Measurements from ENCODE around the gene HSF4. TPM values are rescaled to one million over a fixed set of nuclear protein-coding genes. Genes with fewer than 3 reads are reported as not detected.

HSF4 gene
- total RNA-seq, 2 donors from 2014 or later, result 15.3 to 157 TPM

GRCh38 chr16:67179421-67180080, 15.0 kb downstream of the HSF4 start:
- TF ChIP-seq CTCF (IDR thresholded peaks at IDR 0.05), result no peak
- Histone ChIP-seq H3K4me3 (no peak overlapping the region), H3K9me3 (no peaks in the 10 kb centered on the region), H3K27ac (no peak overlapping the region), H3K4me1 (peaks cover 0 to 42% of the 10 kb centered on the region in 2 donors), H3K36me3 (no peaks in the 10 kb centered on the region), H3K27me3 (no peaks in the 10 kb centered on the region)
- DNase-seq (ENCODE audit: low spot score), result no peak

DNA sequence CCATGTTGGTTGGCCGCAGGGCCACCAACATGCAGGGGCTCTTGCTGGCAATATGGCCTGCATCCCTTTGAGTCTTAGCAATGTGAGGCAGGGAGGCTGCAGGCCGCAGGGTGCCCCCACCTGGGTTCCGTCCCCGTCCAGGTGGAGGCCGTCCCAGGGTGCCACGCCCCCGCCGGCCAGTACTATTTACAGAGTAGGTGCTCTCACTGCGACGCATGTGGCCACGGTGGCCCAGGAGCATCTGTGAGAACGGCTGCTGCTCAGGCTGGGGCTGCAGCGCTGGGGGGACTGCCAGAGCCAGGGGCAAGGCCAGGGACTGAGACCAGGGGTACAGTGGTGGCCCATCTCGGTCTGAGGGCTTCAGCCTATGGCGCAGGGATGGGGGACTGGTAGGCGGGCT, 15.6 kb downstream of the HSF4 start:
- no peak for TF ChIP-seq CTCF (IDR thresholded peaks at IDR 0.05)
- H3K4me1 ChIP-seq, result peaks cover 0 to 42% of the 10 kb centered on the region in 2 donors
- no peaks in the 10 kb centered on the region for H3K27me3 ChIP-seq

DNA sequence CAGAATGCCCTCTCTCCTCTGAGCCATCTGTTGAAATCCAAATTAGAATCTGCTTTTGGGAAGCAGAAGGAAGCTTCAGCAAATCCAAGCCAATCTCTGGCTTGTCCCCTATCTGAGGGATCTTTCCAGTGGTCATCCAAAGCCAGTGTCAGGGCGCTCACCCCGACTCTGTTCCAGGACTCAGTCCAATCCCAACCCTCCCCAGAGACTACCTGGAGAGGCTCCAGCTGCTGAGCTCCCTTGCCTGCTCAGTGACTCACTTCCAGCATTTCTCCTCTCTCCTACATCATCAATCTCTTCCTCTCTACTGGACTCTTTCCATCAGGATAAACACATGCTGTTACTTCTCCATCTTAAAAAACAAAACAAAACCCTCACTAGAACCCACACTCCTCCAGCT, 16.8 kb downstream of the HSF4 start:
- no peak for TF ChIP-seq CTCF (IDR thresholded peaks at IDR 0.05)
- Histone ChIP-seq H3K27ac (peak overlapping the region; percentile 22 to 41), H3K9me3 (no peaks in the 10 kb centered on the region), H3K27me3 (no peaks in the 10 kb centered on the region), H3K36me3 (no peaks in the 10 kb centered on the region), H3K4me1 (peaks cover 0 to 46% of the 10 kb centered on the region in 2 donors), H3K4me3 (no peak overlapping the region)
- no peak for DNase-seq (ENCODE audit: low spot score)

More for the DNA sequence above, 15.6 kb downstream of the HSF4 start:
- no peaks in the 10 kb centered on the region for H3K9me3 ChIP-seq
- no peaks in the 10 kb centered on the region for H3K36me3 ChIP-seq
- no peak for DNase-seq (ENCODE audit: low spot score)
- no peak overlapping the region for H3K4me3 ChIP-seq
- no peak overlapping the region for H3K27ac ChIP-seq

- no peaks in the 10 kb centered on the region for H3K27me3 ChIP-seq
- H3K27ac ChIP-seq, result peak overlapping the region; percentile 22 to 89
- H3K4me1 ChIP-seq, result peaks cover 0 to 46% of the 10 kb centered on the region in 2 donors
- no peak for DNase-seq (ENCODE audit: low spot score)
- no peak for TF ChIP-seq CTCF (IDR thresholded peaks at IDR 0.05)
- H3K36me3 ChIP-seq, result no peaks in the 10 kb centered on the region
- no peak overlapping the region for H3K4me3 ChIP-seq
- no peaks in the 10 kb centered on the region for H3K9me3 ChIP-seq
Observed at GRCh38 chr16:67182288-67182687, 17.7 kb downstream of the HSF4 start.

DNA sequence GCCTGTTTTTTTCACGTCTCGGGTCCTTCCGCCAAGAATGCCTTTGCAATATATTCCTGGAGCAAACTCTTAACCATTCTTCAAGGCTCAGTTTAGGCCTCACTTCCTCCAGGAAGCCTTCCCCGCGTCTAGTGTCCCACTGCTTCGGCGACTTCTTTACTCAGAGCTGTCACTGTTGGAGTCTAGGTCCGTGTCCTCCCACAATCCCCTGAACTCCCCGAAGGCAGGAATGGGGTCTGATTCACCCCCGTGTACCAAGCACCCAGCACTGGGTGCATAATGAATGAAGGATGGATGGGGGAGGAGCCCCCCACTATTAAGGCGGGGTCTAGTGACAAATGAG, 18.7 kb downstream of the HSF4 start:
- H3K27ac ChIP-seq, result peak overlapping the region; percentile 89 to 97
- TF ChIP-seq CTCF (IDR thresholded peaks at IDR 0.05), result no peak
- H3K4me1 ChIP-seq, result peaks cover 0 to 38% of the 10 kb centered on the region in 2 donors
- H3K36me3 ChIP-seq, result no peaks in the 10 kb centered on the region
- no peak for DNase-seq (ENCODE audit: low spot score)
- no peaks in the 10 kb centered on the region for H3K9me3 ChIP-seq
- peak overlapping the region; percentile 68 to 72 for H3K4me3 ChIP-seq
- H3K27me3 ChIP-seq, result no peaks in the 10 kb centered on the region
